DND-41 (cell line): ENCODE results near the gene ALG8.

Source experiments
- EZH2 ChIP-seq: IDR thresholded peaks from 3 replicates; pipeline ENCODE4 v1.6.1; 2012; ENCODE audit warnings: borderline replicate concordance, low read depth, mild to moderate bottlenecking, moderate library complexity, low read length, inconsistent platforms; ENCODE audit not compliant: severe bottlenecking
- TF ChIP-seq, protein P1 (sequence below): IDR thresholded peaks from 2 replicates; pipeline ENCODE4 v1.5.1; 2012; ENCODE audit warnings: borderline replicate concordance, low read length, moderate library complexity, mild to moderate bottlenecking; ENCODE audit not compliant: poor library complexity, severe bottlenecking; ENCODE audit errors: extremely low read depth

DNA sequence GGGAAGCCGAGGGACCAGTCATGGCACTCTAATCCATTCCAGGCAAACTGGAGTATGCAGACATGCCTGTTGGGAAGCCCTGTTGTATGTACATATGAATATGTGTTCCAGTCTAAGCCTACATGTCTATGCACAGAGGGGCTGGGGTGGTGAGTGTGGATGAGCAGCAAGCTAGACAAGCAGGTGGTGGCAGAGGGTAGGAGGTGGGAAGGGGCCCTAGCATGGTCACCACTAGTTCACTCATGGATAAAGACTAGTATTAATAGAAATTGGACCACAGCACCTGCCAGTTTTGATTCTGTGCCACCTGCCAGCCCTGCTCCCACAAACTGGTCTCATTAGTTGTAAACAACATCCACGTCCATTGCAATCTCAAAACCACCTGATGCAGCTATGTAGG, 74.2 kb downstream of the ALG8 start:
- TF ChIP-seq, protein P1, sequence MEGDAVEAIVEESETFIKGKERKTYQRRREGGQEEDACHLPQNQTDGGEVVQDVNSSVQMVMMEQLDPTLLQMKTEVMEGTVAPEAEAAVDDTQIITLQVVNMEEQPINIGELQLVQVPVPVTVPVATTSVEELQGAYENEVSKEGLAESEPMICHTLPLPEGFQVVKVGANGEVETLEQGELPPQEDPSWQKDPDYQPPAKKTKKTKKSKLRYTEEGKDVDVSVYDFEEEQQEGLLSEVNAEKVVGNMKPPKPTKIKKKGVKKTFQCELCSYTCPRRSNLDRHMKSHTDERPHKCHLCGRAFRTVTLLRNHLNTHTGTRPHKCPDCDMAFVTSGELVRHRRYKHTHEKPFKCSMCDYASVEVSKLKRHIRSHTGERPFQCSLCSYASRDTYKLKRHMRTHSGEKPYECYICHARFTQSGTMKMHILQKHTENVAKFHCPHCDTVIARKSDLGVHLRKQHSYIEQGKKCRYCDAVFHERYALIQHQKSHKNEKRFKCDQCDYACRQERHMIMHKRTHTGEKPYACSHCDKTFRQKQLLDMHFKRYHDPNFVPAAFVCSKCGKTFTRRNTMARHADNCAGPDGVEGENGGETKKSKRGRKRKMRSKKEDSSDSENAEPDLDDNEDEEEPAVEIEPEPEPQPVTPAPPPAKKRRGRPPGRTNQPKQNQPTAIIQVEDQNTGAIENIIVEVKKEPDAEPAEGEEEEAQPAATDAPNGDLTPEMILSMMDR: no peak
- no peak for TF ChIP-seq EZH2
